HG03457 (cell line): ENCODE data around the gene VGLL2.

Experiments used
- ATAC-seq: cut with Tn5 transposase; IDR thresholded peaks from one replicate; pipeline ENCODE4 v1.9.1; 2021; ENCODE audit warnings: moderate number of reproducible peaks; ENCODE audit not compliant: unreplicated experiment

The VGLL2 gene

DNA sequence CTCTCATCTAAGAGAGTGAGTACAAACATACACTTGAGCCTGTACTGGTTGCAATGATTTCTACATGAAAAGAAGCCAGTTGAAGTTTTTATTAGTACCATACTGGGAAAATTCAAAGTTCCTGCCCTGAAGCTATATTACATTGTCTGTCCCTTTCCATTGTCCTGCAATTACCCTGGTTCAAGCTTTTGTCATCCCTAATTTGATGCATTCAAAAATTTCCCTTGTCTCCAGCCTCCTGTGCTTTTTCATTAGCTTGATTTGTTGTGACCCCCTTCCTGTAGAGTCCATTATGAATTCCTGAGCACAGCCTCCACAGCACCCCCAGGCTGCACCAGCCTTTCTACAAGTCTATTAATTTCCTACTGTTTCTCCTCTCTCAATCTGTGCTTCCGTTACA lies 46.4 kb downstream of the VGLL2 start:
- ATAC-seq: no peak

DNA sequence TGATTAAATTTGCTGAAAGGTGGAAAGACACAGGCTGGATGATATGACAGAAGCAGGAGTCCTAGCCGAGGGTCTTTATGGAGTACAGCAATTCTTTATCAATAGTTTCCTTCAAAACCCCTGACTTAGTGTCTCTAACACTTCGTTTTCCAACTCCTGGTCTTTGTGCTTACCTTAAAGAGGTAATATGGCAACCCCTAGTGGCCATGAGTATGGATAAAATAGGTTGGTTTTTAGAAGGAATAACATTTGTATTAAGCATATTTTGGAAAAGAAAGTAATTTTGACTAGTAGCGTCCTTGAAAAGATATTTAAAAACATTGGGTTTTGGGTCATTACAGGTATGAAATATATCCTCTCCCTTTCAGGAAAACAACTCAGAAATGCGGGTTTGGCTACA lies 51.9 kb downstream of the VGLL2 start:
- no peak for ATAC-seq
